GM12891 (cell line): Measurements from ENCODE around the gene VWA1.

ENCODE experiments used
- PAX5 ChIP-seq: IDR thresholded peaks from 2 replicates; pipeline ENCODE4 v1.6.1; 2011; ENCODE audit warnings: low read length, moderate library complexity, mild to moderate bottlenecking; ENCODE audit not compliant: insufficient read depth, severe bottlenecking
- POLR2A ChIP-seq: IDR thresholded peaks from 2 replicates; pipeline ENCODE4 v1.6.1; 2011; ENCODE audit warnings: low read depth, low read length, control low read depth
- POLR2AphosphoS5 ChIP-seq: IDR thresholded peaks from 2 replicates; pipeline ENCODE4 v1.6.1; 2011; ENCODE audit warnings: low read depth, low read length, control low read depth
- POU2F2 ChIP-seq: IDR thresholded peaks from 2 replicates; pipeline ENCODE4 v1.6.1; 2011; ENCODE audit warnings: low read depth, mild to moderate bottlenecking, control low read depth, low read length, moderate library complexity
- SPI1 ChIP-seq: IDR thresholded peaks from 2 replicates; pipeline ENCODE4 v1.6.1; 2011; ENCODE audit warnings: low read depth, low read length, control low read depth
- TAF1 ChIP-seq: IDR thresholded peaks from 2 replicates; pipeline ENCODE4 v1.6.1; 2011; ENCODE audit warnings: low read depth, low read length, control low read depth

DNA sequence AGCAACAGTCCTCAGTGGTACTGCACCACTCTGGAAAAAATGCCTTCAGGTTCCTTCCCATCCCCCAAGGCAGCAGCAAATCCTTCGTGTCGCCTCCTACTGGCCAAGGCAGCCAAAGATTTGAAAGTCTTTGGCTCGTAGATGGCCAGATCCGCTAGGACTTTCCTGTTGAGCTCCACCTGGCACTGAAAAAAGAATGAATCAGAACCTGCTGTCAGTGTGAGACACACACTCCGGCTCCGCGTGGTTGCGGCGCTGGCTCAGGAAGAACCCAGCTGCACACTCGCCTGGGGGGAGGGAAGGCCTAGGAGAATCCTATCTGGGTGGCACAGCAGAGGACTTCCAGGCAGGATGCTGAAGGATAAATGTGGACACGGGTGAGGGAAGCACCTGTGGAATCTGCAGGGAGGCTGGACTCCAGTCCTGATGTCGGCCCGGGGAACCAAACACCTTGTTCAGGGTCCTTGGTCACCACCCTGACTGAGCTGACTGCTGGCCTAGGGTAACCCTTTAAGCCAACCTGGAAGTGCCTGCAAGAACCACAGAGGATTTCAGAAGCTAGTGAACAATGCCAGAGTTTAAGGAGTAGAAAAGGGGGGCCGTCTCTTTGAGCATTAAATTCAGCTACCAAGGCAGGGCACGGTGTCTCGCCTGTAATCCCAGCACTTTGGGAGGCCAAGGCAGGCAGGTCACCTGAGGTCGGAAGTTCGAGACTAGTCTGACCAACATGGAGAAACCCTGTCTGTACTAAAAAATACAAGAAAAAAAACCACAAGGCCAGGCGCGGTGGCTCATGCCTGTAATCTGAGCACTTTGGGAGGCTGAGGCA lies 33.2 kb upstream of the VWA1 start:
- TF ChIP-seq POLR2A (no peak), PAX5 (no peak), POLR2AphosphoS5 (peak; percentile 63), TAF1 (no peak), POU2F2 (no peak), SPI1 (no peak)
